GM18499 (cell line): ENCODE results near the gene NMS.
"Not testable (repeated sequence)": the region's sequence is repeated elsewhere in the genome, so short reads cannot be mapped to it uniquely, and the experiment has no call there.

Source experiments
- ATAC-seq: cut with Tn5 transposase; IDR thresholded peaks from one replicate; pipeline ENCODE4 v1.9.1; 2021; ENCODE audit warnings: moderate number of reproducible peaks; ENCODE audit not compliant: insufficient read depth, unreplicated experiment

The NMS gene

GRCh38 chr2:100470182-100470581 lies at the start of gene NMS:
NMS (plus strand) TSS chr2:100470482; CDS start chr2:100470489, 7 bp downstream.
- ATAC-seq: no peak

- ATAC-seq: no peak
These were observed 47.8 kb upstream of the NMS start for GRCh38 chr2:100422320-100423055.

- no peak for ATAC-seq
These were observed 46.7 kb upstream of the NMS start for GRCh38 chr2:100423631-100424030.

GRCh38 chr2:100424277-100424875 lies 45.9 kb upstream of the NMS start:
- ATAC-seq: no peak

GRCh38 chr2:100425107-100425506 lies 45.2 kb upstream of the NMS start:
- no peak for ATAC-seq

GRCh38 chr2:100425573-100426383 lies 44.5 kb upstream of the NMS start:
- ATAC-seq: no peak

- ATAC-seq: no peak
These were observed 43.9 kb upstream of the NMS start for GRCh38 chr2:100426384-100426720.

- no peak for ATAC-seq
These were observed 43.2 kb upstream of the NMS start for GRCh38 chr2:100427111-100427510.

- ATAC-seq: no peak
These were observed 42.5 kb upstream of the NMS start for GRCh38 chr2:100427627-100428258.

- no peak for ATAC-seq
These were observed 40.6 kb upstream of the NMS start for GRCh38 chr2:100429726-100430125.

GRCh38 chr2:100437751-100438150 lies 32.5 kb upstream of the NMS start:
- no peak for ATAC-seq

GRCh38 chr2:100446696-100447095 lies 23.6 kb upstream of the NMS start:
- no peak for ATAC-seq

- ATAC-seq: no peak
These were observed 19.2 kb upstream of the NMS start for GRCh38 chr2:100451092-100451491.

- no peak for ATAC-seq
These were observed 18.5 kb upstream of the NMS start for GRCh38 chr2:100451734-100452133.

GRCh38 chr2:100453853-100454252 lies 16.4 kb upstream of the NMS start:
- ATAC-seq: no peak

GRCh38 chr2:100456357-100456756 lies 13.9 kb upstream of the NMS start:
- ATAC-seq: not testable (repeated sequence)

- no peak for ATAC-seq
These were observed 9.3 kb upstream of the NMS start for GRCh38 chr2:100460904-100461530.

GRCh38 chr2:100470898-100471514 lies 724 bp downstream of the NMS start:
- ATAC-seq: no peak

- ATAC-seq: no peak
These were observed 6.3 kb downstream of the NMS start for GRCh38 chr2:100476606-100477005.

- no peak for ATAC-seq
These were observed 12.5 kb downstream of the NMS start for GRCh38 chr2:100482741-100483140.
